LNCaP clone FGC (cell line): ENCODE measurements around the gene BMS1.
A peak's percentile ranks its signal among the peaks of the same experiment; 100 is the strongest.
"Not testable (repeated sequence)": the region's sequence is repeated elsewhere in the genome, so short reads cannot be mapped to it uniquely, and the experiment has no call there.

Source experiments
- DNase-seq: peaks from one replicate; pipeline ENCODE4 v3.0.0-alpha.2; 2011; ENCODE audit warnings: low read depth
- H3K4me3 ChIP-seq: 2 replicates; pipeline ENCODE4 v1.5.1; 2011; ENCODE audit warnings: mild to moderate bottlenecking, low read depth, low read length, control low read depth
- TF ChIP-seq, protein P1 (sequence below): IDR thresholded peaks from 2 replicates; pipeline ENCODE4 v1.5.1; 2012; ENCODE audit warnings: mild to moderate bottlenecking; ENCODE audit not compliant: control insufficient read depth, insufficient read depth; ENCODE audit errors: extremely low read depth

The BMS1 gene

DNA sequence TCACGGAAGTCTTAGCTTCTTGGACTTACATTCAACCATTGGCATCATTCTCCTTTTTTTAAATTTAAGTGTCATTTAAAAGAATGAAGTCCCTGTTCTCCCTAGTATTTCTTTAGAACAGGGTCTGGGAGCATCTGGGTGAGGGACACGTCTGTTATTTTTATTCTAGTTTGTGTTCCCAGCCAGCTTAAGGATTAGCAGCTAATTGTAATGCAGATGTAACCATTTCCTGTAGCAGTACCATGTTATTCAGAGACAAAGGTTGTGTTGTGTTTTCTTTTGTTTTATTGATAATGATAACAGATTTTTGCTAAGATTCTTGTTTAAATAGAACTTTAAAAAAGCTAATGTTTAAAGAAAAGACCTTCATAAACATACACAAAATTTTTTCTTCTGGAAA lies 34.3 kb downstream of the BMS1 start:
- H3K4me3 ChIP-seq = no peak overlapping the region
- no peak for DNase-seq
- TF ChIP-seq, protein P1, sequence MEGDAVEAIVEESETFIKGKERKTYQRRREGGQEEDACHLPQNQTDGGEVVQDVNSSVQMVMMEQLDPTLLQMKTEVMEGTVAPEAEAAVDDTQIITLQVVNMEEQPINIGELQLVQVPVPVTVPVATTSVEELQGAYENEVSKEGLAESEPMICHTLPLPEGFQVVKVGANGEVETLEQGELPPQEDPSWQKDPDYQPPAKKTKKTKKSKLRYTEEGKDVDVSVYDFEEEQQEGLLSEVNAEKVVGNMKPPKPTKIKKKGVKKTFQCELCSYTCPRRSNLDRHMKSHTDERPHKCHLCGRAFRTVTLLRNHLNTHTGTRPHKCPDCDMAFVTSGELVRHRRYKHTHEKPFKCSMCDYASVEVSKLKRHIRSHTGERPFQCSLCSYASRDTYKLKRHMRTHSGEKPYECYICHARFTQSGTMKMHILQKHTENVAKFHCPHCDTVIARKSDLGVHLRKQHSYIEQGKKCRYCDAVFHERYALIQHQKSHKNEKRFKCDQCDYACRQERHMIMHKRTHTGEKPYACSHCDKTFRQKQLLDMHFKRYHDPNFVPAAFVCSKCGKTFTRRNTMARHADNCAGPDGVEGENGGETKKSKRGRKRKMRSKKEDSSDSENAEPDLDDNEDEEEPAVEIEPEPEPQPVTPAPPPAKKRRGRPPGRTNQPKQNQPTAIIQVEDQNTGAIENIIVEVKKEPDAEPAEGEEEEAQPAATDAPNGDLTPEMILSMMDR = no peak

GRCh38 chr10:42817417-42817816 lies 34.8 kb downstream of the BMS1 start:
- H3K4me3 ChIP-seq = not testable (repeated sequence)

GRCh38 chr10:42826759-42827158 lies 44.2 kb downstream of the BMS1 start:
- not testable (repeated sequence) for H3K4me3 ChIP-seq, DNase-seq

More at GRCh38 chr10:42817417-42817816, 34.8 kb downstream of the BMS1 start:
- DNase-seq = not testable (repeated sequence)

GRCh38 chr10:42827201-42827600 lies 44.6 kb downstream of the BMS1 start:
- no peak overlapping the region for H3K4me3 ChIP-seq
- DNase-seq = no peak
- TF ChIP-seq, protein P1 = peak; percentile 12; the same call in 1 of the 2 replicates

- not testable (repeated sequence) for DNase-seq, H3K4me3 ChIP-seq
Observed at GRCh38 chr10:42828391-42828790, 45.8 kb downstream of the BMS1 start.

DNA sequence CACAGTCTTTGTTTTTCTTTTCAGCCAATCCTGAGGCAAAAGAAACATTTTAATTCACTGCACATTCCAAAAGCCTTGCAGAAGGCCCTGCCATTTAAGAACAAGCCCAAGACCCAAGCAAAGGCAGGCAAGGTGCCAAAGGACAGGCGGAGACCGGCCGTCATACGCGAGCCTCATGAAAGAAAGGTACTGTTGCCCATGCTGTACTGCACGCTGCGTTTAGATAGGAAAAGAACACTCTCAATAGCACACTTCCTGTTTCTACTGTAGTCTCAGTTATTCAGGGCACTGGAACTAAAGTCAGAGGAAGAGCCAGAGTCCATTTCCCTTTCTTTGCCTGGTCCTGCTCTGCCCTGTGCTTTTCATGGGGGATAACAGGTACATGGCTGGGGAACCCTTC lies 47.6 kb downstream of the BMS1 start:
- no peak overlapping the region for H3K4me3 ChIP-seq
- no peak for DNase-seq
- TF ChIP-seq, protein P1 = no peak

GRCh38 chr10:42836096-42836495 lies 53.5 kb downstream of the BMS1 start:
- no peak for DNase-seq
- TF ChIP-seq, protein P1 = no peak
- no peak overlapping the region for H3K4me3 ChIP-seq

GRCh38 chr10:42836771-42837468 lies 54.3 kb downstream of the BMS1 start:
- TF ChIP-seq, protein P1 = no peak
- H3K4me3 ChIP-seq = no peak overlapping the region
- no peak for DNase-seq

- not testable (repeated sequence) for DNase-seq, H3K4me3 ChIP-seq
Observed at GRCh38 chr10:42844810-42845209, 62.2 kb downstream of the BMS1 start.

DNA sequence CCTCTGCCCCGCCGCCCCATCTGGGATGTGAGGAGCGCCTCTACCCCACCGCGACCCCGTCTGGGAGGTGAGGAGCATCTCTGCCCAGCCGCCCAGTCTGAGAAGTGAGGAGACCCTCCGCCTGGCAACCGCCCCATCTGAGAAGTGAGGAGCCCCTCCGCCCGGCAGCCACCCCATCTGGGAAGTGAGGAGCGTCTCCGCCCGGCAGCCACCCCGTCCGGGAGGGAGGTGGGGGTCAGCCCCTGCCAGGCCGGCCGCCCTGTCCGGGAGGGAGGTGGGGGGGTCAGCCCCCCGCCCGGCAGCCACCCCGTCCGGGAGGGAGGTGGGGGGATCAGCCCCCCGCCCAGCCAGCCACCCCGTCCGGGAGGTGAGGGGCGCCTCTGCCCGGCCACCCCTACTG lies 64.7 kb downstream of the BMS1 start:
- H3K4me3 ChIP-seq, DNase-seq: not testable (repeated sequence)
